H7 (cell line): ENCODE data around the gene TBC1D25. TPM values are rescaled to one million over a fixed set of nuclear protein-coding genes. Genes with fewer than 3 reads are reported as not detected.
A peak's percentile ranks its signal among the peaks of the same experiment; 100 is the strongest.

Experiments
- DNase-seq: peaks from one replicate; pipeline ENCODE4 v3.0.0; 2012
- H3K27me3 ChIP-seq: 2 replicates; pipeline ENCODE4 v1.6.0; 2011; ENCODE audit warnings: mild to moderate bottlenecking, low read length; ENCODE audit not compliant: control insufficient read depth, insufficient read depth
- H3K36me3 ChIP-seq: replicated peaks from 2 replicates; pipeline ENCODE4 v1.5.1; 2011; ENCODE audit warnings: low read length; ENCODE audit not compliant: control insufficient read depth, insufficient read depth
- H3K4me3 ChIP-seq: 2 replicates; pipeline ENCODE4 v1.5.1; 2011; ENCODE audit warnings: low read depth, mild to moderate bottlenecking, control low read depth, low read length, moderate library complexity; ENCODE audit not compliant: insufficient read depth
- total RNA-seq: library from RNA; depleted of rRNA; stranded (reverse); fragments of >200 nt; shearing (Covaris generic); gene quantifications from 2 replicates; pipeline ENCODE4 v1.2.3, GENCODE V29; 2014

Gene TBC1D25
- total RNA-seq, 1 experiment from 2014 or later: 4.0 TPM

DNA sequence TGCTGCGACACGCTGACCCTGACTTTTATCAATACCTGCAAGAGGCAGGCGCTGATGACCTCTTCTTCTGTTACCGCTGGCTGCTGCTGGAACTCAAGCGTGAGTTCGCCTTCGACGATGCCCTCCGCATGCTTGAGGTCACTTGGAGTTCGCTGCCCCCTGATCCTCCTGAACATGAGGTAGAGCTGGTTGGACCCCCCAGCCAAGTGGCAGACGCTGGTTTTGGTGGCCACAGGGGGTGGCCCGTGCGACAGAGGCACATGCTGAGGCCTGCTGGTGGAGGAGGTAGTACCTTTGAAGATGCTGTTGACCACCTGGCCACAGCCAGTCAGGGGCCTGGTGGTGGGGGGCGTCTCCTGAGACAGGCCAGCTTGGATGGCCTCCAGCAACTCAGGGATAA is 20.5 kb downstream of the TBC1D25 start:
- peak; percentile 8 for DNase-seq
- no peak overlapping the region for H3K4me3 ChIP-seq

DNA sequence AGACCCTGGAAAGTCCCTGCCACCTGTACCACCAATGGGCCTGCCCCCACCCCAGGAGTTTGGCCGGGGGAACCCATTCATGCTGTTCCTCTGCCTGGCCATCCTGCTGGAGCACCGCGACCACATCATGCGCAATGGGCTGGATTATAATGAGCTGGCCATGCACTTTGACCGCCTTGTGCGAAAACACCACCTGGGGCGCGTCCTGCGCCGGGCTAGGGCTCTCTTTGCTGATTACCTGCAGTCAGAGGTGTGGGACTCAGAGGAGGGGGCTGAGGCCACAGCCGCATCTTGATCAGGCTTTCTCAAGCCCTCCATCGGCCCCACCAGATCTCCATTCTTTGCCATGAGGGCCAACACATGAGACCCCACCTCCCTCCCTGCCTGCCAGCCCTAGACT is 21.2 kb downstream of the TBC1D25 start:
- DNase-seq: peak; percentile 13
- Histone ChIP-seq H3K4me3 (no peak overlapping the region), H3K27me3 (no peaks in the 10 kb centered on the region), H3K36me3 (peaks cover 1% of the 10 kb centered on the region; the same call in 1 of the 2 replicates)

More for the DNA sequence above, 20.5 kb downstream of the TBC1D25 start:
- Histone ChIP-seq H3K27me3 (no peaks in the 10 kb centered on the region), H3K36me3 (peaks cover 1% of the 10 kb centered on the region; the same call in 1 of the 2 replicates)

DNA sequence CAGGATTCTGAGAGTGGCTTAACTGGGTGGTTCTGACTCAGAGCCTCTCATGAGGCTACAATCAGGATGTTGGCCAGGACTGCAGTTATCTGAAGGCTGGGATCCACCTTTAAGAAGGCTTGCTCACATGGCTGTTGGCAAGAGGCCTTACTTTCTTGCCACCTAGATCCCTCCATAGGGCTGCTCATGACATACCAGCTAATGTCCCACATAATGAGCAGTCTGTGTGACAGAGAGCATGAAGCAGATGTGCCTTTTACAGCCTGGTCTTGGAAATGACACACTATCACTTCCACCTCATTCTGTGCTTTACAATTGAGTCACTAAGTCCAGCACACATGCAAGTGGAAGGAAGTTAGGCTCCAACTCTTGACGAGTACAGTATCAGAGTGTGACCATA is 30.4 kb downstream of the TBC1D25 start:
- no peak for DNase-seq
- Histone ChIP-seq H3K36me3 (no peaks in the 10 kb centered on the region; the same call in 1 of the 2 replicates), H3K27me3 (no peaks in the 10 kb centered on the region), H3K4me3 (no peak overlapping the region)

DNA sequence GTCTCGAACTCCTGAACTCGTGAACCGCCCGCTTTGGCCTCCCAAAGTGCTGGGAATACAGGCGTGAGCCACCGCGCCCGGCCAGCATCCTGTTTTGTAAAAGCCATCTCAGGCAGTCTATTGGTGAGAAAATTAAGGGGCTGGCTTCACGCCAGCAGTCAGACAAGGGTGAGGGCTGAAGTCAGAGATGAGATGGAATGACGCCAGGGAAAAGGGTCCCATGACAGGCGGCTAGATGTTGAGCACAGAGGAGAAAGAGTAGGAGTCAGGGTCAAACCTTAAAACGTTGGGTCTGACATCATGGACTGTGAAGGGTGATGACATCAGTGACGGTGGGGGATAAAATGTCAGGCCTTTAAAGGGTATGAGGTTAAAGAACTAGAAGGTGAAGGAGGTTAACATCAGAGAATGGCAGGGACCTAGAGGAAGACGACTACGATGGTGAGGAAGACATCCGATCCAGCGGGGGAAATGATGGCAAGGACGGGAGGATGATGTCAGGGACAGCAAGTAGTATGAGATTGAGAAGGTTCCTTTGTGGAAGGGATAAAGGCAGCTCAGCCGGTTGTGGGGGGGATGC is 34.3 kb downstream of the TBC1D25 start:
- Histone ChIP-seq H3K36me3 (peaks cover 22% of the 10 kb centered on the region), H3K27me3 (no peaks in the 10 kb centered on the region), H3K4me3 (peak overlapping the region; percentile 71)
- no peak for DNase-seq

DNA sequence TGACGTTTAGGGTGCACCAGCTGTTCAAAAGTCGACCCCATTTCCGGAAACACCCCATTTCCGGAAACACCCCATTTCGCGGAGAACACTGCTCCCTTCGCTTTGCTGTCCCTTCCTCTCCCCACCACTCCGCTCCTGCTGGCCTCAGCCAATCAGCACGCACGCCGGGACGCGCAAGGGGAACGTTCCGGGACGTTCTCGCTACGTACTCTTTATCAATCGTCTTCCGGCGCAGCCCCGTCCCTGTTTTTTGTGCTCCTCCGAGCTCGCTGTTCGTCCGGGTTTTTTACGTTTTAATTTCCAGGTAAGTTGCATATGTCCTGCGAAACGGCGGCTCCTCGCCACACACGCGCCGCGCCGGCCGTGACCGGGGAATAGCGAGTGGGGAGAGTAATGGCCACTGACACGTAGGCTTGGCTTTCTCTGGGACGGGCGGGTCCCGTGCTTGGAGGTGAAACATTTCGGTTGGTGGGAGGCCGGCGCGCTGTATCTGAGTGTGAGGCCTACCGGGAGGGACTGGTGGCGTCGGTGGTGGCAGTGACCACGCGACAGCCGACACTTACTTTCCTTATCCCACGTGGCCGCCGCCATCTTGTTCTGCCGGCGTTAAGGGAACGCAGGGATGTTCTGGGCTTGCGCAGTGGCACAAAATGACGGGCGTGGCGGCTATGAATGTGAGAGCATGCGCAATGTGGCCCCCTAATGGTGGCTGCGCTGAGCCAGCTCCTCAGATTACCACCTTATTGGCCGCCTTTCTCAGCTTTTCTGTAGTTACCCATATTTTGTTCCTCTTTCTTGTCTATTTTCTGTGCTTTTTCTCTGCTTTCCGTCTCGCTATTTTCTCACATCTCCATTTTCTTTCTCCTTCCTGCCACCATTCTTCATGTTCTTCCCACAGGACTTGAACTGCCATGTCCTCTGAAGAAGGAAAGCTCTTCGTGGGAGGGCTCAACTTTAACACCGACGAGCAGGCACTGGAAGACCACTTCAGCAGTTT is 35.1 kb downstream of the TBC1D25 start, which contains the start of gene RBM3:
TSS of gene RBM3 (plus strand) at position 215 of the 997 bp plus-strand sequence. CDS start at position 912, 697 bp downstream.
- Histone ChIP-seq H3K27me3 (no peaks in the 10 kb centered on the region), H3K36me3 (peaks cover 24% of the 10 kb centered on the region)
- DNase-seq: peak; percentile 90

DNA sequence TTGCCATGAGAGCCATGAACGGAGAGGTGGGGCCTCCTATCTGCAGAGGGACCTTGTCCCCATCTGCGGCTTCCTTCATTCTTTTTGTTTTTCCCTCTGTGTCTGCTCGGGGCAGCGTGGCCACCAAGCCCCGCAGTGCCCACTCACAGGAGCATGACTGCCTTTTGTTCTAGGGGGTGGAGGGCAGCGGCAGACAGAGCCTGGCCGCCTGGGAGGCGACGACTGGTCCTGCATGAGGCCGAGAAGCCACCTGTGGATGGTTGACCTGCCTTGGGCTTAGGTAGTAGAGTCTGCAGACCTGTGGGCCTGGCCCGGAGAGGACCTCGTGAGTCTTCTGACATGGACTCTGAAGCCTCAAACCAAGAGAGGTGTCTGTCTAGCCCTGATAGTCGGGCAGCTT is 36.1 kb downstream of the TBC1D25 start:
- DNase-seq: peak; percentile 18

More for the DNA sequence above, 35.1 kb downstream of the TBC1D25 start, which contains the start of gene RBM3:
- peak within 1 kb of the TSS; percentile 71 for H3K4me3 ChIP-seq

DNA sequence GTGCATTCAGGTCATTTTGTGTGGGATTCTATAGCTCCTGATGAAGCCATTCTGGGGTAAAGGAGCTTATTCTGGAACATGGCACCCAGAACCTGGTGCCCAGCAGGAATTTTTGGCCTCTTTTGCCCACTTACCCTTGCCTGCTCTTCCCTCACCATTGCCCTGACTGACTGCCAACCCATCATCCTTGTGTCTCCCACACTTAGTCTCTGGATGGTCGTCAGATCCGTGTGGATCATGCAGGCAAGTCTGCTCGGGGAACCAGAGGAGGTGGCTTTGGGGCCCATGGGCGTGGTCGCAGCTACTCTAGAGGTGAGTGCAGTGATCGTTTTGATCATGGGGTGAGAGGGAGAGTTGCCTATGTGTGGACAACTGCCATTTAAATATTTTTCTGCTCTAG is 36.6 kb downstream of the TBC1D25 start:
- DNase-seq: no peak
- Histone ChIP-seq H3K4me3 (no peak overlapping the region), H3K27me3 (no peaks in the 10 kb centered on the region), H3K36me3 (peaks cover 24% of the 10 kb centered on the region)

More for the DNA sequence above, 36.1 kb downstream of the TBC1D25 start:
- Histone ChIP-seq H3K4me3 (no peak overlapping the region), H3K36me3 (peaks cover 24% of the 10 kb centered on the region), H3K27me3 (no peaks in the 10 kb centered on the region)

DNA sequence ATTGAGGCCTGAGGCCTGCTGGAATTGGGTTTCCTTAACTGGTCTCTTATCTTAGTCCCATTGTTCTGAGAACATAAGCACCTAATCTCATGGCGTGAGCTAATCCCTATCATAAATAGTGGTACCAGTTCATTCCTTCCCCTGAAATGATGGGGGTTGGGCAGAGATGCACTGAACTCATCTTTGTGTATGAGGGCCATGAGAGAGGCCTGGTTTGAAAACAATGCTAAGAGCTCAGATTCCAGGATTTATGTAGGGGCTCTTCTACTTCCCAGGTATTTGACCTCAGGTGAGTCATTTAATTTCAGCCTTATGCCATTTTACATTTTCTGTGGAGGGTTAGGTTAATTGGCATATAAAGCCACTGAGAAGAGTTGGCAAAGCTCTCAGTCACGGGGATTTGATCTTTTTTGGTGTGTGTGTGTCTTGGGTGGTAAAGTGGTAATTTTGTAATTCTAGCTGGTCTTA is 39.2 kb downstream of the TBC1D25 start:
- Histone ChIP-seq H3K36me3 (peaks cover 24% of the 10 kb centered on the region), H3K27me3 (no peaks in the 10 kb centered on the region), H3K4me3 (no peak overlapping the region)
- DNase-seq: peak; percentile 5

DNA sequence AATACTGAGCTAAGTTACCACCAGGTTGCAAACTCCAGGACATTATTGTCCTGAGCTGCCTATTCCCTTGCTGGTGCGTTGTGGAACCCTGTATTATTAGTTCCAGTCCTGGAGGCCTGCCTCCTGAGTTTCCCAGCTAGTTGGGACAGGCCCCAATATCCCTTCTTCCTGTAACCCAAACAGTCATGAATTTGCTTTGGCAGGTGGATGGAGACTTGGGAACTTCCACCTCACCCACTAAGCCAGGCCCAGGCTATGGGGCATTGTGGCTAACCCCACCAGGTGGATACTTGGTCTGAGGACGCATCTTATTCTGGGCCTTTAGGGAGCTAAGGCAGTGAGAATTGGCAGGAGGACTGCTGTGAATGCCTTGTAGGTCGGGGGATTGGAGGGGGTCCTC is 39.7 kb downstream of the TBC1D25 start:
- Histone ChIP-seq H3K36me3 (peaks cover 24% of the 10 kb centered on the region), H3K4me3 (no peak overlapping the region), H3K27me3 (no peaks in the 10 kb centered on the region)
- peak; percentile 16 for DNase-seq

DNA sequence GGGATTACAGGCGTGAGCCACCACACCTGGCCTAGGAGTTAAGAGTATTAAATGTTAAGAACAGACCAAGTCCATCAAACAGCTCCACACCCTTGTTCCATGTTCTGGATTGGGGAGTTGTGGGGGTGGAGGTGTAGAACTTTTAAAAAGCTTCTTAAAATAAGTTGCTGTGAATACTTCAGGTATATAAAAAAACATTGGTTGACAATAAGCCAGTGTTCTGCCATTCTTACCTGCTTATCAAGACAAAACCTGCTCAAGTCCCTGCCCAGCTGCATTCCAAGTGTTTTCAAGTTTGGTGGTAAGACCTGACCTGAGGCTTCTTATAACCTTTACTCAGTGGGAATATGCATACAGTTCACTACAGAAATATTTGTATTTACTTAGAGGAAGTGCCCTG is 41.1 kb downstream of the TBC1D25 start:
- no peak for DNase-seq
- H3K36me3 ChIP-seq: peaks cover 19% of the 10 kb centered on the region
- H3K27me3 ChIP-seq: no peaks in the 10 kb centered on the region
- H3K4me3 ChIP-seq: no peak overlapping the region

DNA sequence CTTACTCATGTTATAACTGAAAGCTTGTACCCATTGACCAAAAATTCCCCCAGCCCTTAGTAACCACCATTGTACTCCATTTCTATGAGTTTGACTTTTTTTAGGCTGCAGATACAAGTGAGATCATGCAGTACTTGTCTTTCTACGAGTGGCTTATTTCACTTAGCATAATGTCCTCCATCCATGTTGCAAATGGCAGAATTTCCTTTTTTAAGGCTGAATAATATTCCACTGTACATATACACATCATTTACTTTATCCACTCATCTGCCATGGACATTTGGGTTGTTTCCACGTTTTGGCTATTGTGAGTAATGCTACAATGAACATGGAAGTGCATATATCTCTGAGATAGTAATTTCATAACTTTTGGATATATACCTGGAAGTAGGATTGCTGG is 45.2 kb downstream of the TBC1D25 start:
- H3K27me3 ChIP-seq: no peaks in the 10 kb centered on the region
- no peak for DNase-seq
- H3K36me3 ChIP-seq: no peaks in the 10 kb centered on the region
- H3K4me3 ChIP-seq: no peak overlapping the region

DNA sequence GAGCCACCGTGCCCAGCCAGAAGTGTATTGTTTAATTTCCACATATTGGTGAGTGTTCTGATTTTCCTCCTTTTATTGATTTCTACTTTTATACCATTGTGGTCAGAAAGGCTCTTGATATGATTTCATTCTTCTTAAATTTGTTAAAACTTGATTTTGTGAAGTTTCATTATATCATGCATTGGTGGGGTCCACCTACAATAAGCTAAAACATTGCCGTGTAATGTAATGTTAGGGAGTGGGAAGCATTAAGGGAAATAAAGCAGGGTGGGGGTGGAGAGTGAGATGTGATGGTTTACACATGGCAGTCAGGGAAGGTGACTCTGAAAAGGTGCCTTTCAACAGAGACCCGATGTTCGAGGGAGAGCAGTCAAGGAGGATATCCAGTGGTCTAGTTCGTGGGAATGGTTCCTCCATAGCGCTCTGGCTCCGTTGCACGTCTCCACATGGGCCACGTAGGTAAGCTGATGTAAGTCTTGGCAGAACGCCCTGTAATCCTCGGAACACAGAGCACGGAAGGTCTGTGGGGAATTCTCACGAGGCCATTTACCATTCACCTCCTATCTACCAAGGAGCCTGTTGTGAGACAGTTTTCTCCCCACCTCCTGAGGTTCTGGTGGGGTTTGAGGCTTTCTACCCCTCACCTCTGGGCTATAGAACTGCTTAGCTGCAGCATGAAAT is 50.1 kb downstream of the TBC1D25 start:
- no peak overlapping the region for H3K4me3 ChIP-seq
- no peaks in the 10 kb centered on the region for H3K36me3 ChIP-seq
- DNase-seq: no peak
- no peaks in the 10 kb centered on the region for H3K27me3 ChIP-seq

DNA sequence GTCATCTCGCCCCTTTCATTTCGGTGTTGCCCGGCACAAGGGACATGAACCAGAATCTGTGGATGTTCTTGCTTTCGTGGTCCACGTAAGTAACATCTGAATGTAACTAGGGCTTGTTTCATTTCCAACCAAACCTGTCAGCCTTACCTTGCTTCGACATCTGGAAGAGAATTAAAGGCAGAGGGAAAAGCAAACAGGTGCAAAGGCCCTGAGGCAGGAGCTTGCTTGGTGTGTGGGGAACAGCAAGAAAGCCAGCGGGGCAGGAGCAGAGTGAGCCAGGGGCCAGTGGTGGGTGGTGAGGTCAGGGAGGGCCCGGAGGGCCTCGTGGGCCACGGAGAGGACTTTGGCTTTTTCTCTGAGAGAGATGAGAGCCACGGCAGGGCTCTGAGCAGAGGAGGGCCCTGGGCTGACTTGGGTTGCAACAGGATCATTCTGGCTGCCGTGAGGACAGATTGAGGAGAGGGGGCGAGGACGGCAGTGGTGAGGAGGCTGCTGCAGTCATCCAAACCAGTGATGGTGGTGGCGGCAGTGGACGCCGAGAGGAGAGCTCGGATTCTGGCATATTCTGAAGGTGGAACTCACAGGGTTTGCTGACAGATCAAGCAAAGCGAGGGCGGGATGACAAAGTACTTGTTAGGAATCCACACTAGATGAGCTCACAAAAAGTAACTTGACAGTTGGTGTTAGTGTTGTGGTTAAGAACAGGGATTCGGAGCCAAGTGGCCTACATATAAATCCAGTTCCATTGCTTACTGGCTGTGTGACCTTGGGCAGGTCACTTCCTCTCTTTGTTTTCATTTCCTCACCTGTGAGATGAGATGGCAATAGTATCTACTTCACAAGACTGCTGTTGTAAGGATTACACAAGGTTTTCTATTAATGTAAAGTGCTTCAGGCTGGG is 50.9 kb downstream of the TBC1D25 start:
- Histone ChIP-seq H3K36me3 (no peaks in the 10 kb centered on the region), H3K27me3 (no peaks in the 10 kb centered on the region), H3K4me3 (no peak overlapping the region)
- DNase-seq: no peak
